Spinal cord (tissue), 10 donors: ENCODE results near the gene MRC2. TPM values are rescaled to one million over a fixed set of nuclear protein-coding genes. Genes with fewer than 3 reads are reported as not detected.

ENCODE experiments used
- DNase-seq, 6 donors: peaks; one replicate each; pipeline versions ENCODE4 v3.0.0 to v3.0.0-alpha.2; 2013 to 2015; ENCODE audit warnings: low spot score in 6 of 6, low read depth in 4 of 6
- H3K27ac ChIP-seq: one replicate; pipeline ENCODE4 v1.5.1; 2013; ENCODE audit warnings: low read depth, low read length, control low read depth
- H3K27me3 ChIP-seq: one replicate; pipeline ENCODE4 v1.6.1; 2013; ENCODE audit warnings: low read length; ENCODE audit not compliant: control insufficient read depth, insufficient read depth
- H3K36me3 ChIP-seq: one replicate; pipeline ENCODE4 v1.6.1; 2013; ENCODE audit warnings: low read length; ENCODE audit not compliant: control insufficient read depth, insufficient read depth
- H3K4me1 ChIP-seq: one replicate; pipeline ENCODE4 v1.6.1; 2013; ENCODE audit warnings: low read length; ENCODE audit not compliant: control insufficient read depth, insufficient read depth
- H3K4me3 ChIP-seq: one replicate; pipeline ENCODE4 v1.5.1; 2013; ENCODE audit warnings: low read depth, low read length, control low read depth
- H3K9me3 ChIP-seq: one replicate; pipeline ENCODE4 v1.6.1; 2013; ENCODE audit warnings: low read length; ENCODE audit not compliant: control insufficient read depth, insufficient read depth
- WGBS: methylation state at CpG from one replicate; pipeline ENCODE4 v1.1.5; 2013; ENCODE audit warnings: missing lambda C conversion rate; ENCODE audit not compliant: insufficient coverage; 5-methylcytosine and 5-hydroxymethylcytosine counted together
- polyA plus RNA-seq, 2 donors: library from polyadenylated mRNA; unstranded; fragments of 120-200 nt; gene quantifications; one replicate each; pipeline ENCODE4 v1.2.1, GENCODE V29; 2013; ENCODE audit not compliant: insufficient read length in 2 of 2
- total RNA-seq, 2 donors: library from RNA; depleted of rRNA in 1 of 2; stranded (reverse); fragments of 120-200 nt in 1 of 2; fragments of >200 nt in 1 of 2; gene quantifications; one replicate each; pipeline versions ENCODE4 v1.2.3 to v1.2.4, GENCODE V29; 2013 to 2014
- donor health status: healthy.

The MRC2 gene
- total and polyA plus RNA-seq, 4 donors: 64.4 to 160 (median 79.7) TPM

DNA sequence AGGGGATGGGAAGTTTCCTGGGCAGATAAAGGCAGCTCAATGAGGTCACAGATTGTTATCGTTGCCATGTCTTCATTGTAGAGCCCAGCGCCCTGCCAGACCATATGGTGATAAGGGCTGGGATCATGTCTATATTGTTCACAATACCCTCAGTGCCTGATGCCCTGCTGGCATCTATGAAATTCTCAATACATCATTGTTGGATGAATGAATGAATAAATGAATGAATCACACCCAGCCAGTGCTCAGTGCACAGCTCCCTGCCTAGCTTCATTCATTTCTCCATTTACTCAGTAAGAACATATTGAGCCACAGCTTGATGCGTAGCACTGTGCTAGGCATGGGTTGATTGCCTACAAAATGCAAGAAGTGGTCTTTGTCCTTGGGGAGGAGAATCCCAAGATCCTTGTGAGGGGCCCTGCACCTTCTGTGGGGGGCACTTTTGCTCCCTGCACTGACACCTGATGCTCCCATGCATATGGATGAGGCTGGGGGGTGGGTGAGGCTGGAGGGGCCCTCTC, 29.7 kb downstream of the MRC2 start:
- Histone ChIP-seq H3K36me3 (peaks cover 3% of the 10 kb centered on the region), H3K27ac (peak overlapping the region; percentile 73), H3K4me1 (peaks cover 48% of the 10 kb centered on the region), H3K4me3 (no peak overlapping the region), H3K27me3 (no peaks in the 10 kb centered on the region), H3K9me3 (peaks cover 2% of the 10 kb centered on the region)
- no CpG with 5 or more reads among the region's 3 CpGs for WGBS
- DNase-seq: no peak

DNA sequence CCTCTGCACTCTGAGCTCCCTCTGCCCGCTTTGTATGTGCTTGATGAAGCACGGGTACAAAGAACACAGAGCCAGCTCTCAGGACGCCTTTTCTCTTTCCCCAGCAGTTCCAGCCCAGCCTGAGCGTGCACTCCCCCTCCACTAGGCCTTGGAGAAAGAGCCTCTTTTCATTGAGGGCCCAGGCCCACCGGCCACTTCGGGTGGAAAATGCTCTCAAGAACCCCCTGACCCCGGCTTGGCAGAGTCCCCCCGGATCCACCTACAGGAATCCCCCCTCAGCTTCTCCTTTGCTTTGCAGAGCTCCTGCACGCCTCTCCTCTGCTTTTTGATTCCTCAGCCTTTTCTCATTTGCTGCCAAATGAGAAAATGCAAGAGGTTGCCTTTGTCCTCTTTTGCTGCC, 30.2 kb downstream of the MRC2 start:
- H3K9me3 ChIP-seq: peaks cover 2% of the 10 kb centered on the region
- peaks cover 3% of the 10 kb centered on the region for H3K36me3 ChIP-seq
- no peaks in the 10 kb centered on the region for H3K27me3 ChIP-seq
- 12% methylated on average over 9 of the region's 9 CpGs for WGBS
- peak in 3 of 6 donors; percentile 46 to 84 (median 79) for DNase-seq
- no peak overlapping the region for H3K4me3 ChIP-seq
- peaks cover 43% of the 10 kb centered on the region for H3K4me1 ChIP-seq
- peak overlapping the region; percentile 73 for H3K27ac ChIP-seq

DNA sequence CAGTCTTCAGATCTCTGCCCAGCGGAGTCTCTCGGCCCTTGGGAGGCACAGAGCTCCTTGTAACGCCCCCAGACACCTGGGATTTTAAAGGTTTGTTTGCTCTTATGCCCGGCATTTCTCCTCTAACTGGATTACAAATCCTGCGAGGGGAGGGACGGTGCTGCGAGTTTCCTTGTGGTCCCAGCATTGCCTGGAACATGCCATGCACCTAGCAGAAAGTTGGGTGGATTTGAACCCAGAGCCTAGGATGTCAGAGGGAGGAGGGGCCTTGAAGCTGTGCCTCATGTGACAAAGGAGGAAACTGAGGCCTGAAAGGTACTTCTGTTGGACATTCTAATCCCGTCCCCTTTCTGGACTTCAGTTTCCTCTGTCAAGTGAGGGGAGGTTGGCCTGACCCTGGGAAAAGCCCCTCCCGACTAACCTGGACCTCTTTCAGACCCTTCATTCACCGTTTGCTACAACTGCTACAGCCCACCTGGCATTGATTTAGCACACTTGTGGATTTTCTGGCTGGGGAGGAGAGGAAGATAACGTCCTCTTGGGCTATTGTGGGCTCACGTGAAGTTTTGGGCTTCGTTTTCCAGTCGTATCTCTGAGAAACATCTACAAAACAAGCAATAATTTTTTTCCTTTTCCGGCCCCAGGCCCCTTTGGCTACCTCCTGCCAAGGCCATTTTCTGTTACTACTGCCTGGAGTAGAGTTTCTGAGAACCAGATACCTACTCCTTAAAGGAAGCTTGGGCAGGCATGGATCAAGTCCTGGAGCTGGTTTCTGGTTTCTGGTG, 30.9 kb downstream of the MRC2 start:
- Histone ChIP-seq H3K9me3 (peaks cover 2% of the 10 kb centered on the region), H3K27ac (peak overlapping the region; percentile 73), H3K4me3 (no peak overlapping the region), H3K4me1 (peaks cover 37% of the 10 kb centered on the region), H3K27me3 (no peaks in the 10 kb centered on the region), H3K36me3 (peaks cover 3% of the 10 kb centered on the region)
- no peak for DNase-seq
- WGBS: 49% methylated on average over 7 of the region's 15 CpGs

DNA sequence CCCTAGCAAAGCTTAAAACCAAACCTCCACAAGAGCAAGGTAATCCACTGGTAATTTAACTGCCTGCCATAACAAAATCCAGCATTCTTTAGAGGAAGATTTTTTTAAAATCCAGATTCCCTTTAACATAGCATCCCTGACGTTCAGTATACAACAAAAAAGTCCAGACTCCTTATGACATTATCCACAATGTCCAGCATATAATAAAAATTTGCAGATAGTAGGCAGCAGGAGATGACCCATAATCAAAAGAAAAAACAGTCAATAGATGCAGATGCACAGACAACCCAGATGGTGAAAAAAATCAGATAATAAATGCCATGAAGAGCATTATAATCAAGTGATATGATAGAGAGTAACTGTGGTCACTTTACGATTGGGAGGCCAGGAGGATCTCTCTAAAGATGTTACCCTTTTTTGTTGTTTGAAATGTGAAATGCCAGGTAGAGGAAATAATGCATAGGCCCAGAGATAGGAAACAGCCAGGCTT, 33.2 kb downstream of the MRC2 start:
- 100% methylated on average over 1 of the region's 2 CpGs for WGBS
- Histone ChIP-seq H3K4me3 (no peak overlapping the region), H3K27me3 (no peaks in the 10 kb centered on the region), H3K4me1 (peaks cover 25% of the 10 kb centered on the region), H3K9me3 (peaks cover 2% of the 10 kb centered on the region), H3K27ac (no peak overlapping the region), H3K36me3 (peaks cover 10% of the 10 kb centered on the region)
- DNase-seq: no peak

DNA sequence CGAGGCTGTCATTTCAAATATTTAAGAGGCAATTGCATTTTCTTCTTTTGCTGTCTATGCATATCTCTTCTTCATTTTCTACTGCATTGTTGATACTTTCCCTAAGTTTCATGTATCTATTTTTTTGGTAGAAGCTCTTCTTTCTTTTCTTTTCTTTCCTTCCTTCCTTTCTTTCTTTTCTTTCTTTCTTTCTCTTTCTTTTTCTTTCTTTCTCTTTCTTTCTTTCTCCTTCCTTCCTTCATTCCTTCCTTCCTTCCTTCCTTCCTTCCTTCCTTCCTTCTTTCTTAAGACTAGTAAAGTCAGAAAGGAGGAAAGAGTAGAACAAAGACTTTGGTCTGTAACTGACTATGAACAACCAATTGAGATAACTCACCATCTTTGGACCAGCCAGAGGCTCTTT, 33.9 kb downstream of the MRC2 start:
- peaks cover 16% of the 10 kb centered on the region for H3K36me3 ChIP-seq
- H3K4me1 ChIP-seq: peaks cover 24% of the 10 kb centered on the region
- H3K9me3 ChIP-seq: peaks cover 2% of the 10 kb centered on the region
- DNase-seq: no peak
- H3K27me3 ChIP-seq: no peaks in the 10 kb centered on the region
- no peak overlapping the region for H3K27ac ChIP-seq
- no peak overlapping the region for H3K4me3 ChIP-seq
- WGBS: no CpG with 5 or more reads among the region's 1 CpG

DNA sequence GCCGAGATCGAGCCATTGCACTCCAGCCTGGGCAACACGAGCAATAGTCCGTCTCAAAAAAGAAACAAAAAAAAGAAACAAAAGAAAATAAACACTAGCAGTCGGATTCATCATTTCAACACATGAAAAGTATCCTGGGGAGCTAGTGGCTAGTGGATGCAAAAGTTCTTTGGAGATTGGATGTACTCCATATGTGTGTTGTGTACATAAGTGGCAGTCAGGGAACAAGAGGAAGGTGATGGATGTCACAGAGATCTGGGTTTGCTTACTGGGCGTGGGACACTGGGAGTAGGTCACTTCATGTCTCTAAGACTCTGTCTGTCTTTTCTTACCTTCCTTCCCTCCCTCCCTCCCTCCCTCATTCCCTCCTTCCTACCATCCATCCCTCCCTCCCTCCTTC, 35.4 kb downstream of the MRC2 start:
- Histone ChIP-seq H3K27me3 (no peaks in the 10 kb centered on the region), H3K27ac (no peak overlapping the region), H3K36me3 (peaks cover 30% of the 10 kb centered on the region), H3K4me3 (no peak overlapping the region), H3K4me1 (peaks cover 8% of the 10 kb centered on the region), H3K9me3 (peaks cover 2% of the 10 kb centered on the region)
- DNase-seq: no peak
- WGBS: no CpG with 5 or more reads among the region's 6 CpGs

DNA sequence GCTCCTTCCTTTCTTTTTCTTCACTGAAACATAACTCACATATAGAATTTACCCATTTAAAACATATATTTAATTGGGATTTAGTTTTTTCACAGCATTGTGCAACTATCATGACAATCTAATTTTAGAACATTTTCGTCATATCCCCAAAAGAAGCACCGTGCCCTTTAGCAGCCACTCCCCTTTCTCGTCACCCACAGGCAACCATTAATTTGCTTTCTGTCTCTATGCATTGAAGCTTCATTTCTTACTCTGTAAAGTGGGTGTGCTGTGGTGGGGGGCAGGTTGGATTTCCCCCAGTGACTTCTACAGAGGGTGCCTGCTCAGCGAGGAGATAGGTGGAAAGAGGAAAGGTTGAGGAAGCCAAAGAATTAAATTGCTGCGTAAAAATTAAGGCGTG, 35.8 kb downstream of the MRC2 start:
- DNase-seq: no peak
- no peaks in the 10 kb centered on the region for H3K27me3 ChIP-seq
- WGBS: 100% methylated on average over 2 of the region's 6 CpGs
- no peak overlapping the region for H3K4me3 ChIP-seq
- H3K4me1 ChIP-seq: peaks cover 4% of the 10 kb centered on the region
- H3K9me3 ChIP-seq: peaks cover 2% of the 10 kb centered on the region
- H3K27ac ChIP-seq: no peak overlapping the region
- peaks cover 31% of the 10 kb centered on the region for H3K36me3 ChIP-seq

DNA sequence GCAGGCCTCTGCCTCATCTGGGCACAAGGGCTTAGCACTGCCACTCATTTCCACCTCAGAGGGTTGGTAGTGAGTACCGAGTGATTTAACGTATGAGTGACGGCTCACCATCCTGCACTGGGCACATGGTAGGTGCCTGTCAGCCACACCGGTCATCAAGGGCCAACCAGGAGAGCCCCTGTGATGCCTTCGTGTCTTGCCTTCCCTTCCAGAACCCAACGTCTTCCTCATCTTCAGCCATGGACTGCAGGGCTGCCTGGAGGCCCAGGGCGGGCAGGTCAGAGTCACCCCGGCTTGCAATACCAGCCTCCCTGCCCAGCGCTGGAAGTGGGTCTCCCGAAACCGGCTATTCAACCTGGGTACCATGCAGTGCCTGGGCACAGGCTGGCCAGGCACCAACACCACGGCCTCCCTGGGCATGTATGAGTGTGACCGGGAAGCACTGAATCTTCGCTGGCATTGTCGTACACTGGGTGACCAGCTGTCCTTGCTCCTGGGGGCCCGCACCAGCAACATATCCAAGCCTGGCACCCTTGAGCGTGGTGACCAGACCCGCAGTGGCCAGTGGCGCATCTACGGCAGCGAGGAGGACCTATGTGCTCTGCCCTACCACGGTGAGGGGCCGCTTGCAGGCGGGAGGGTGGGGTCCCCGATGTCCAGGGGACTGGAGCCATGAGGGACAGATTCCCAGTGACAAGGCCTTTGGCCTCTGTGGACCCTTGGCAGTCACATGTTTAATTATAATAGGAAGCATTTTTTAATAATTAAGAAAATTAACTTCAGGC, 37.1 kb downstream of the MRC2 start:
- 95% methylated on average over 24 of the region's 25 CpGs for WGBS
- peaks cover 31% of the 10 kb centered on the region for H3K36me3 ChIP-seq
- H3K27me3 ChIP-seq: no peaks in the 10 kb centered on the region
- DNase-seq: no peak
- peaks cover 2% of the 10 kb centered on the region for H3K9me3 ChIP-seq
- H3K4me3 ChIP-seq: no peak overlapping the region
- H3K27ac ChIP-seq: no peak overlapping the region
- no peaks in the 10 kb centered on the region for H3K4me1 ChIP-seq

DNA sequence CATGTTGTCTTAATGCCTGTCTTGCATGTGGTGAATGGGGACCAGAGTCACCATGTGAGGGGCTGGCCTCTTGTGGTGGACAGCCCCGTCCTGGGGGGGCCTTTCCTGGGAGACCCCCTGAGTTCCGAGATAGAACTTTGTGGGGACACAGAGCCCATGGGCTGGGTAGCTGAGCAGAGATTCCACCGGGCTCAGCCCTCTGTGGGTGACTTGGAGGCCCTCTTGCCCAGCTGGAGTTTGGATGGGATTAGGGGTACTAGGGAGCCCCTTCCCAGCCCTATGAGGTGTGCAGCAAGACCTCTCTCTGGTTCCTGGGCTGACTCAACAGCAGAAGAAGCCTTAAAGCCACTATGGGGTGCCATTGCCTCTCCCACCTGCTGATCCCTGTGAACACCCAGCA, 38.1 kb downstream of the MRC2 start:
- H3K27ac ChIP-seq: no peak overlapping the region
- WGBS: 95% methylated on average over 2 of the region's 3 CpGs
- no peak for DNase-seq
- H3K36me3 ChIP-seq: peaks cover 40% of the 10 kb centered on the region
- H3K9me3 ChIP-seq: peaks cover 2% of the 10 kb centered on the region
- no peak overlapping the region for H3K4me3 ChIP-seq
- H3K4me1 ChIP-seq: peaks cover 10% of the 10 kb centered on the region
- no peaks in the 10 kb centered on the region for H3K27me3 ChIP-seq
